WI38 (cell line): ENCODE measurements around the gene PSG7.
A peak's percentile ranks its signal among the peaks of the same experiment; 100 is the strongest.
"Not testable (repeated sequence)": the region's sequence is repeated elsewhere in the genome, so short reads cannot be mapped to it uniquely, and the experiment has no call there.

ENCODE experiments used
- H3K4me3 ChIP-seq: 2 replicates; pipeline ENCODE4 v1.5.1; 2011; ENCODE audit warnings: low read depth, mild to moderate bottlenecking, control low read depth, low read length
- CTCF ChIP-seq: IDR thresholded peaks from 2 replicates; pipeline ENCODE4 v1.5.1; 2012; ENCODE audit warnings: low read depth, mild to moderate bottlenecking, control low read depth, low read length

PSG7 gene

GRCh38 chr19:42899674-42900073 is 37.3 kb downstream of the PSG7 start:
- not testable (repeated sequence) for H3K4me3 ChIP-seq

GRCh38 chr19:42899110-42899509 is 37.9 kb downstream of the PSG7 start:
- H3K4me3 ChIP-seq, result not testable (repeated sequence)

GRCh38 chr19:42898656-42899055 is 38.4 kb downstream of the PSG7 start:
- H3K4me3 ChIP-seq, result not testable (repeated sequence)

- not testable (repeated sequence) for H3K4me3 ChIP-seq
These were observed 39.3 kb downstream of the PSG7 start for GRCh38 chr19:42897729-42898128.

- H3K4me3 ChIP-seq, result not testable (repeated sequence)
These were observed 46.6 kb downstream of the PSG7 start for GRCh38 chr19:42890446-42890845.

GRCh38 chr19:42887876-42888445 is 49.0 kb downstream of the PSG7 start:
- H3K4me3 ChIP-seq, result not testable (repeated sequence)

- H3K4me3 ChIP-seq, result not testable (repeated sequence)
These were observed 54.3 kb downstream of the PSG7 start for GRCh38 chr19:42882730-42883129.

GRCh38 chr19:42882010-42882409 is 55.0 kb downstream of the PSG7 start:
- not testable (repeated sequence) for H3K4me3 ChIP-seq

GRCh38 chr19:42881279-42881678 is 55.7 kb downstream of the PSG7 start:
- TF ChIP-seq CTCF, result peak; percentile 41
- H3K4me3 ChIP-seq, result not testable (repeated sequence)

- H3K4me3 ChIP-seq, result not testable (repeated sequence)
These were observed 56.4 kb downstream of the PSG7 start for GRCh38 chr19:42880621-42881020.

- TF ChIP-seq CTCF, result no peak
- H3K4me3 ChIP-seq, result no peak within 1 kb of the TSS
These were observed 57.4 kb downstream of the PSG7 start, which contains the start of gene PSG1 for GRCh38 chr19:42879613-42880012. TSS of gene PSG1 (minus strand) at chr19:42879713. CDS start at chr19:42879581, 132 bp downstream.

- not testable (repeated sequence) for H3K4me3 ChIP-seq
These were observed 60.4 kb downstream of the PSG7 start for GRCh38 chr19:42876596-42876995.

GRCh38 chr19:42875881-42876280 is 61.1 kb downstream of the PSG7 start:
- not testable (repeated sequence) for H3K4me3 ChIP-seq

GRCh38 chr19:42874901-42875813 is 61.9 kb downstream of the PSG7 start:
- not testable (repeated sequence) for H3K4me3 ChIP-seq

- not testable (repeated sequence) for H3K4me3 ChIP-seq
These were observed 62.9 kb downstream of the PSG7 start for GRCh38 chr19:42874136-42874535.
